ENCODE measurements around the gene ATP8A2. TPM values are rescaled to one million over a fixed set of nuclear protein-coding genes. Genes with fewer than 3 reads are reported as not detected.
"Not testable (repeated sequence)": the region's sequence is repeated elsewhere in the genome, so short reads cannot be mapped to it uniquely, and the experiment has no call there.

Gene ATP8A2
- total RNA-seq, 2 donors from 2014 or later = 0.18 to 0.24 TPM

DNA sequence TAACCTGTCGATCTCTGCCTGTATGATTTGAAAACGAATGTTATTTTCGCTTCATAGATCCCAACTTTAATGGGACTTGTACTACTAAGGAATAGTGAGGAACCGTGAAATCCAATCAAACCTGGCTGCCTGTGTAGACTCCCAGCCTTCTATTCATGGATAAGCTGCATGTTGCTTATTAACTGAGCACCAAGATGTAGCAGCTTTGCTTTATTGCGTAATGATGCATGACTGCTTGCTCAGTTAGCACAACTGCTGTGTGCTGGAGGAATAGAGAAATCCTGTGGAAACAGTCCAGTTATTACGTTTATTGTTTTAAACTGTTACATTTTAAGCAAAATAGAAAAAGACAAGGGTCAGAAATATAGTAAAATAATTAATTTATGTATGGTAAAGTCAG, 571.9 kb downstream of the ATP8A2 start:
- no peak for ATAC-seq
- intact Hi-C loops (cut with DNase I) = no loop called here
- no peak for DNase-seq

DNA sequence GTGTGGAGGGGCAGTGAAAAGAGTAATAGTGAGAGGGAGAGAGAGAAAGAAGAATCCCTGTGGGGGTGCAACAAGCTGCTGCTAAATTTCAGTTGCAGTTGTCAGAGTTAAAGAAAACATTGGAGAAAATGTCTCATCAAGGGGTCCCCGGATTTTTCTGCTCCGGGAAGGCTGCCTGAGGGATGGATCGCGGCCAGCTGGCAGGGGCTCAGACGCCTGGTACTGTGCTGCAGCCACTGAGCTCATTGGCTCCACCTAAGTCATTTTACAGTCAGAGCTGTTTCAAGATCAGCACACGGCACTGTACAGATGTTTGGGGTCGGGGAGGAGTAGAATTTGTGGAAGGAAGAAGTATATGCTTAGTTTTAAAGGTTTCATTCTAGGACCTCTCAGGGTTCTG, 573.8 kb downstream of the ATP8A2 start:
- no peak for ATAC-seq
- intact Hi-C loops (cut with DNase I) = no loop called here
- DNase-seq = no peak

DNA sequence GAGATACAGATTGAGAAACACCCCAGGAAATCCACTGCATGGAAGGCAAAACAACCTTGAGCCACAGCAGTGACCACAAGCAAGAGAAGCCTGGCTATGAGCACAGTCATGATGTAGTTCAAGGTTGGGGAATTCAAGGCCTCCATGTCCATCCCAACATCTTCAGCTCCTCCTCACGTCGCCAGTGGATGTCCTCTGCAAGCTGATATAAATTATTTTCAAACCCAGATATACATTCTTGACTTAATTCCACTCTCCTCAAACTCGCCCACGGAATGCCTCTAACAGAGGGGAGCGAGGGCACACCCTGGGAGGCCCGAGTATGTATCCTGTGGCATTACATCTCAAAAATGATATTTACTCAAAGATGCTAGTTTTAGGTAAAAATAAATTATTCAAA, 574.5 kb downstream of the ATP8A2 start:
- no peak for DNase-seq
- ATAC-seq = no peak
- intact Hi-C loops (cut with DNase I) = no loop called here

DNA sequence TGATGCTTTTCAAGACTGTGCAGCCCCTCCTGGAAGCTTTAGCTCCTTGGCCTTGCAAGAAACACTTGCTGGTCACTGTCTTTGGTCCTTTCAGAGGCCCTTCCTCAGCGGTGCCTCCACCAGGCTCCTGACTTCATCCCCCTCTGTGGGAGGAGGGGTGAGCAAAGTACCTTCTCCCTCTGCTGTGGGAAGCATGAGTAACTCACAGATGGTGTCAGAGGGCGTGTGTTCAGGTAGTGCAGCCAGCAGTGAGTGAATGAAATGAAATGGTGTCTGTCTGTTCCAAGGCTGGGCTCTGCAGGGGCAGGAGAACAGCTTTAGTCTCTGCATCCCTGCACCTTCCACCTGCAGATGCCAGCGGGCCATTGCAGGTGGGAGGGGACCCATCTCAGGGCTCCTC, 577.1 kb downstream of the ATP8A2 start:
- intact Hi-C loops (cut with DNase I) = no loop called here
- DNase-seq (no peak), ATAC-seq (no peak)

DNA sequence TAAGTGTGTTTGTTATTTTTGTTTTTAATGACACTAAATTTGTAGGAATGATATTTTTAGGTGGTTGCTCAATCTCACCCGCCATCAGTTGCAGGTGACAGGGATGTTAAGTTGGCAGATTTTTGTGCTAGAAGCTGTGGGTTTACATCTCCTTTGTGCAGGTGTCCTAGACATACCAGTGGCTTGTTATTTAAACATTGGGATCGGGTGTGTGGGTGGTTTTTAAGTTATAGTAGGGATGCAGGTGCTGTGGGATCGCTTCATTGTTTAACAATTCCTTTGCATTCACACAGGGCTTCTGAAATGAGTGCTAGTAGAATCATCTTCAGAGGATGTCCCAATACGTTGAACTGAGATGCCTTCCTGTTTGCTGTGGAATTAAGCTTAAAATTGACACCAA, 580.1 kb downstream of the ATP8A2 start:
- DNase-seq = no peak
- intact Hi-C loops (cut with DNase I) = no loop called here

DNA sequence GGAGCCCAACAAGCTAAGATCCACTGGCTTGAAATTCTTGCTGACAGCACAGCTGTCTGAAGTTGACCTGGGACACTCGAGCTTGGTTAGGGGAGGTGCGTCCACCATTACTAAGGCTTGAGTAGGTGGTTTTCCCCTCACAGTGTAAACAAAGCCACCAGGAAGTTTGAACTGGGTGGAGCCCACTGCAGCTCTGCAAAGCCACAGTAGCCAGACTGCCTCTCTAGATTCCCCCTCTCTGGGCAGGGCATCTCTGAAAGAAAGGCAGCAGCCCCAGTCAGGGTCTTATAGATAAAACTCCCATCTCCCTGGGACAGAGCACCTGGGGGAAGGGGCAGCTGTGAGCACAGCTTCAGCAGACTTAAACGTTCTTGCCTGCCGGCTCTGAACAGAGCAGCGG, 582.3 kb downstream of the ATP8A2 start:
- ATAC-seq; intact Hi-C loops (cut with DNase I); DNase-seq: not testable (repeated sequence)

More for the DNA sequence above, 580.1 kb downstream of the ATP8A2 start:
- ATAC-seq = no peak

DNA sequence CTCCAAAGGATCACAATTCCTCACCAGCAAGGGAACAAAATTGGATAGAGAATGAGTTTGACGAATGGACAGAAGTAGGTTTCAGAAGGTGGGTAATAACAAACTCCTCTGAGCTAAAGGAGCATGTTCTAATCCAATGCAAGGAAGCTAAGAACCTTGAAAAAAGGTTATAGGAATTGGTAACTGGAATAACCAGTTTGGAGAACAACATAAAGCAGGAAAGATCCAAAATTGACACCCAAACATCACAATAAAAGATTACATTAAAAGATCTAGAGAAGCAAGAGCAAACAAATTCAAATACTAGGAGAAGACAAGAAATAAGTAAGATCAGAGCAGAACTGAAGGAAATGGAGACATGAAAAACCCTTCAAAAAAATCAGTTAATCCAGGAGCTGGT, 583.2 kb downstream of the ATP8A2 start:
- ATAC-seq; intact Hi-C loops (cut with DNase I); DNase-seq: not testable (repeated sequence)

DNA sequence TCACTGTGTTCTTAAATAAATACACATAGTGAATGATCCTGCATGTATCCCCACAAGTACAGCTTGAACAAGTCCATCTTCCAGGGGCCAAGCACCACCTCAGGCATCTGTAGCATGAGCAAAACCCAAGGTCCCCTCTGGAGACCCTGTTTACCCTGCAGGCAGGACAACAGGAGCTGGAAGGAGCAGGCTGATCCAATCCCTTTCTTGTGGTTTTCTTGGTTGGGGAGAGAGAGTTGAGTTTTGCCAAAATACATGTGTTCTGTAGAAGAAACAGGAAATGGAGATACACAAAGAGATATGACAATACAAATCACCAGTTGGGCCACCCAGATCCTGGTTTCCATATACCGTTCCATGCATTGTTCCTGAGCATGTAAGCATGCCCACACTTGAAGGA, 587.2 kb downstream of the ATP8A2 start:
- ATAC-seq = no peak
- no peak for DNase-seq
- intact Hi-C loops (cut with DNase I) = no loop called here

DNA sequence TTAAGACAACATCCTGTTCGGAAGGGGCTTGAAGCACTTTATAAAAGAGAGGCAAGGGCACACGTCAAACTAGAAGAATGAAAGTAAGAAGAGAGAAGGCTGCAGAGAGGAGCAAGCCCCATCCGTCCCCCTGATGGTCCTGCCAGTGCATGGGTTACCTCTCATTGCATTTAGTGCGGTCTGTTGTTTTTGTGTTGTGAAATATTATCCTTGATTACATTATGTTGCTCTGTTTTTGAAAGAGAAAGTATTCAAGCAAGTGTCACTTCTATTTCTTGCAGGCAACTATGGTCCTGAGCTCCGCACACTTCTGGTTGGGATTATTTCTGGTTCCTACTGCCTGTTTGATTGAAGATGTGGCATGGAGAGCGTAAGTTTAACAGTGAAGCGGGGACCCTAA, 589.5 kb downstream of the ATP8A2 start:
- DNase-seq (no peak), ATAC-seq (no peak)
- intact Hi-C loops (cut with DNase I) = no loop called here

DNA sequence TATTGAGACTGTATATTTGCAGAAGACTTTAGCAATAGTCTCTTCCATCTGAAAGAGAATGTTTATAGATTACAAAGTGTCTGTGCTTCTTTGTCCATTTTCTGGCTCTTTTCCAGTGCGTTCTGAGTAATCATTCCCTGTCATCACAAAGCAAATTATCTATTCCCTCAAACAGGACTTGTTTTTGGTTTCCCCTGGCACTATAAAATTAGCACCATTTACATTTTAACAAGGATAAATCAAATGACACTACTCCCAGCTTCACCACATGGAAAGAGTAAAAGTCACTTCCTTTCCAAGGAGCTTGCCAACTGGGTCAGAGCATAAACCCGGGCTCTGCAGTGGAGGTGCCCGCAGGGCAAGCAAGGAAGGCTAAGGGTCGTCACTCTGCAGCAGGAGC, 591.9 kb downstream of the ATP8A2 start:
- no peak for DNase-seq
- intact Hi-C loops (cut with DNase I) = no loop called here
- ATAC-seq = no peak

DNA sequence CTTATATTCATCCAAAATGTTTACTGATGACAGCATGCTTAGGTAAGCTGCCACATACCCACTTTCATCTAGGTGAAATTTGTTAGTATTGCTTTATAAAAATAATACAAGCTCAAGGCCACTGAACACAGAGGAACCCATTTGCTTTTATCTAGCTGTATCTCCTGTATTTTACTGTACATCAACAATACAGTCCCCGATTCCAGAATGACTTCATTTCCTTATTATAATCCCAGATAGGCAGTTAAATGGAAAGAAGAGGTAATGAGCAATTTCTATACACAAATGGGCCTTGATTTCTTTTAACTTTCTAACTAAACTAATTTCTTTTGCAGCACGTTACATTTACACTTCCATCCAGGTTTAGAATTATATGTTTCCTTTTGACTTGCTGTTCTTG, 593.8 kb downstream of the ATP8A2 start:
- intact Hi-C loops (cut with DNase I) = no loop called here
- ATAC-seq (no peak), DNase-seq (no peak)

DNA sequence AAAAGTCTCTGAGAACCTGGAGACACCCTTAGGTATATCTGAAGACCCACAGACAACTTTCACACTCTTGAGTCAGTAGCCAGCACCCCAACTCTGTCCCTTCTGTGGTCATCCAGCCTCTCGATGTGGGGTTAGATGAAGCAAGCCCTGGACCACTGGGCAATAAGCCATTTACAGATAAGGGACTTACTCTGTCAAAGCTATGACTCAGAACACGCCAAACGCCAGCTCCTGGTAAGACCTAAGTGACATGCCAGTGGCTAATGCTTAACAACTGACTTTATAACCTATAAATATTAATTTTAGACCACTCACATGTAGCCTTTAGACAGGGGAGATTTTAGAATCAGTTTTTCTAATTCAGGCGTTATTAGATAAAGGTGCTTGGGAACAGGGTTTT, 594.3 kb downstream of the ATP8A2 start:
- no peak for ATAC-seq
- no peak for DNase-seq
- intact Hi-C loops (cut with DNase I) = no loop called here

DNA sequence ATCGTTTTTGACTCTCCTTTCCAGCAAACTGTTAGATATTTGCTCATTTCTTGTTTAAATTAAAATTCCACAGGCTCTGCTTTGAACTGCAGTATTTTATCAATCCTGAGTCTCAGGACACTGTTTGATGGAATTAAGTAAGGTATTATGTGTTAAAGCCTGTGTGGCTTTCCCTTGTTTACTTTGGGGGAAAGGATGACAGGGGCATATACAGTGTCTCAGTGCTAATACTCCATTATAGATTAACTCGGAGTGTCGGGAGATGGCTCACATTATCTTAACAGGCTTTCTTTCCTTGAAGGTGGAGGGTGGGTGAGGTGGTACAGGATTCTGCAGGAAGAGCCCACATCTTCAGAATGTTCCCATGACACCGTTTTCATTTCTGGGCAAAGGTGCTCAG, 595.4 kb downstream of the ATP8A2 start:
- intact Hi-C loops (cut with DNase I) = no loop called here

DNA sequence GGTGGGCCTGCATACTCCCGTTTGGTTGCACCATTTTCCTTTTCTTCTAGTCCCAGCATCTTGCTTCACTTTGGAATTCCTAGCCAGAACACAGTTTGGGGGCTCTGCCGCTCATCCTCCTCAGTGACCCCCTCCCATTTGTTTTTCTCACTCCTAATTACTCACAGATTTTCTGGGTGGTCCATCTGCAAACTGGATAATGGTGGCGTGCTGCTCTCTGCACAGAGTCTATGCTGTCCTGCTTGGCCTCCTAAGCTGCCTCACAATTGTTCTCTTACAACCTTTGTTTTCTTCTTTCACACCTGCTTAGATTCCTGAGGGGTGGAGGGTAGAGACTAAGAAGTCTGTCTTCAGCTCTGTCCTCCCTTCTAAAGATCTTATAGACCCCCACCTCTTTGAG, 599.3 kb downstream of the ATP8A2 start:
- ATAC-seq (no peak), DNase-seq (no peak)
- intact Hi-C loops (cut with DNase I) = no loop called here

More for the DNA sequence above, 595.4 kb downstream of the ATP8A2 start:
- DNase-seq = no peak
- no peak for ATAC-seq

DNA sequence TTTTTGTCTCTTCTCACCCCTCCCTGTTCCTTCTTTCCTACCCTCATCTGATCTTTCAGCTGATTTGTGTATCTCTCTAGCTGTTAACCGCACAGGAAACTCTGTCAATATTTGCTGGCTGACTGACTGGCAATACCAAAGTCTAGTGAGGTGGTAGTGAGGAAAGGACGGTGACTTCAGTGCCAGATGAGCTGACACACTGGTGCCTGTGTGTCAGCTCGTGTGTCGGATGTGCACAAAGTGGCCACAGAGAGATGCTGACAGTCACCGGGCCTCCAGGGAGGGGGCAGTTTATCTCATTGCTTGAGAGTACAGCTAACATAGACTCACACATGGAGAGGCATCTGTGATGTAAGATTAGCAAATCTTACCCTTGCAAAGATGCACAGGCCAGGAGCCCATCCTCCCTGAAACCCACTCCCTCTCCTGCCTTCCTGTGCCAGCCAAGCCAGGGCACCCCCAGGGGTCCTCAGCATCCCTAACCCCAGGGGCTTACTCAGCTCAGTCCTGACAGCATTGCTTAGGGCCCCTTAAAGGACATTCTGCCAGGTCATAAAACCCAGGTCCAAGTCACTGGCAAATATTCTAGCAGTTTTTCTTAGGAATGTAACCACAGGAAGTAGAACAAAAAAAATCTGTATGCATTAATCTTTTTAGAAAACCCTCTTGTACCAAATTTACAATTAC, 599.8 kb downstream of the ATP8A2 start:
- ATAC-seq (no peak), DNase-seq (no peak)
- intact Hi-C loops (cut with DNase I) = no loop called here

DNA sequence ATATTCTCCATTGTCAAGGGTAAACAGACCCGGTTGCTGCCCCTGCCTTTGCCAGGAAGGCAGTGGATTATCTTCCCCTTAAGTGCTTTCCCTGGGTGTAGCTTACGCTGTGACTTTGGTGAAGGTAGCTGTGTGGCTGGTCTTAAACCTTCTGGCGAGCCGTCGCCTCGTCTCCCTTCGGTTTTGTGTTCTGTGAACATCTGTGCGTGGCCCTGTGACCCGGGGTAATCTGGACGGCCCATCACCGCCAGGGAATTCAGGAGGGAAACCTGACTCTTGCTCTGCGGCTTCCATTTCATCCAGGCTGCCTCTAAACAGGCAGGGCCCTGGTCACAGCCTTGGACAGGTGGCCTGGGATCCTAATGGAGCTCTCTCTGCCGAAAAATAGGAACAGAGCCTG, 601.3 kb downstream of the ATP8A2 start:
- intact Hi-C loops (cut with DNase I) = no loop called here
- ATAC-seq = no peak
- DNase-seq = no peak

DNA sequence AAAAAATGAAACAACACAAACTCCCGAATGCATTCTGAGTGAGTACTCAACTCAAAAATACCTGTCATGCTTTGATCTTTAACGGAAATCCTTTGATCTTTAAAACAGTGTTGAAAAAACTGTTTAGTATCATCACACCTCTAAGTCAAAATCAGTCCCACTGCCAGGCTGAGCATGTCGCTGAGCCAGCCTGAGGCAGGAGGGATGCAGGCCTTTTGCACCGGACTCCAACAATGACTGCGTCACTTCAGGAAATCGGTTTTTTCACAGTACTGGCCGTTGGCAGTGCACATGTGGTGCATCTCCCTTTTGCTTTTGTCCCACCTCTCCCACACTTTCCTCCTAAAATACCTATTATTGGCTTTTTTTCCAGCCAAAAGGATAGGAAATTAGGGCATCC, 601.8 kb downstream of the ATP8A2 start:
- intact Hi-C loops (cut with DNase I) = no loop called here
- DNase-seq (no peak), ATAC-seq (no peak)

DNA sequence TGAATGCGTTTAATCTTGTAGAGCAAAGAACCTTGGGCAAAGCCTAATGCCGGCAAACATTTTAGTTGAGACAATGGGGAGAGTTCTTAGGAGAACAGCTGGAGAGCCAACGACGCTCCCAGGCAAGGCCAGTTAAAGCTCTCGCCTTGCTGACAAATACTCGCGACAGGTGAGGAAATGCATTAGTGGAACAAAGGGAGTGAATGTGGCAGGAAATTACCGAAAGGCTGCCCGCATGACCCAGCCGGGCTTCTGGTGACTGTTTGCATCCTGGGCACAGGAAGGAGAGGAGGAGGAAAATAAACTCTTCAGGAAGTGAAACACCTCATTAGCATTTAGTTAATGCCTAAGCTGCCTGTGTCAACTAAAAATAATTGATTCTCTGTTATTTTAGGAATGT, 605.4 kb downstream of the ATP8A2 start:
- no peak for ATAC-seq
- DNase-seq = no peak
- intact Hi-C loops (cut with DNase I) = no loop called here

DNA sequence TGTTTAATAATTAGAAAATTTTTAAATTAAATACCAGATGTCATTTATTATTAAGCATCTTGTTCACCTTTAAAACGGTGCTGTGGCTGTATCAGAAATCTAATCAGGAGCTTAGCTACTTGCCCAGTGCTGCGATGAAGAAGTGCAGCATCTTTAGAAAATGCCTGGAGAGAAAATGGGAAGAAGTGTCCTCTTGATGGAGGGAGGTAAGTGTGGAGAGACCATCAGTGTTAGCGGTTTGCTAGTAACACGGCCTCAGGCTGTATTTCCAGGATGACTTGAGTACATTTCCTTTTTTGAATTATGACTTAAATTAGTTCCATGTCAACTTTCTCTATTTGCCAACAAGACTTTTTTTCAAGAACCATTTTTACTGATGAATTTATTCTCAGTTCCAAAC, 605.9 kb downstream of the ATP8A2 start:
- ATAC-seq (no peak), DNase-seq (no peak)
- intact Hi-C loops (cut with DNase I) = no loop called here

DNA sequence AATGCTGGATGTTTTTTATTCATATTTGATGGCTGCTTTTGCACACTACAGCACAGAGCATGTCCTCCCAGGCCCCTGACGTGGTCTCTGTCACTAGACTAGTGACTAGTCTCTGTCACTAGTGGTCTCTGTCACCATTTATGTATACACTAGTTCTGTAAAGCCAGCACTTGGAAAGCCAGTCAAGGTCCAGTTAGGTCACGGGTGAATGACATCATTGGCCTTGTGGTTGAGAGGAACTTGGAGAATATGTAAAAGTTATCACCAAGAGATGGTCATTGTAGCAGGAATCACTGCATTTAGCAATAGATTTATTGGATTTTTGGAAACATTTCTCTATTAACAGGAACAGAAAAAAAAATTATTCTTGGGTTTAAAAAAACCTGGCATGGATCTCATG, 607.2 kb downstream of the ATP8A2 start:
- DNase-seq (no peak), ATAC-seq (no peak)
- intact Hi-C loops (cut with DNase I) = no loop called here

DNA sequence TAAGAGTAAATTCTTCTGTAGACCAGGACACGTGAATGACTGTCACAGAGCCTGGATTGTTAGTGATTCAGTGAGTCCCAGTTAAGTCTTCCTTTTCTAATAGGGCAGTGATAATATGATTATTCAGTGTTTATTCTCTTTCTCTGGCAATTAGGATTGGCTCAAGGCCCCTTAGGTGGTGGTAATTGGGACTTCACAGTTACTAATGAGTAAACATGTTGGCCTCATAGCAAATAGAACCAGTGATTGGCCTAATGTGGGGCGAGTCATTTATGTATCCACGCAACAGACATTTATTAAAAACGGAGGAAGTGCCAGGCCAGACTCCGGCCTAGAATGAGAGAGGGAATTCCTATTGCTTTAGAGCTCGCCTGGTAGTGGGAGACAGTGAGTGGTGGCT, 607.6 kb downstream of the ATP8A2 start:
- intact Hi-C loops (cut with DNase I) = no loop called here
- DNase-seq (no peak), ATAC-seq (no peak)

DNA sequence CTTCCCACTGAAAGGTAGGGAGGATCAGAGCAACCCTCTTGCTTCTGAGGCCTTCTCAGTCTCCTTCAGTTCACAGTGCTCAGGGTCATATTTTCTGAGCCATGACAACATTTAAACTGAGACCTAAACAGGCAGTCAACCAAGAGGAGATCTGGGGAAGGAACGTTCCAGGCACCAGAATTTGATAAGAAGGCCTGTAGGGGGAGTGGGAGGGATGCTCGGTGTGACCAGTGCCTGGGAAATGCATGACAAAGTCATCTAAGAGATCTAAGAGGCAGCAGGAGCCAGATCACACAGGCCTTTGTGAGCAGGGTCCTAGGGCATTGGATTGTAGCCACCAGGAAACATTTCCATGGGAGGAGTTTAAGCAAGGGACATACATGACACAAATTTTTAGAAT, 608.5 kb downstream of the ATP8A2 start:
- intact Hi-C loops (cut with DNase I) = no loop called here
- ATAC-seq (no peak), DNase-seq (no peak)
